NT2/D1 (cell line): ENCODE data around the gene CYB561D2.

ENCODE experiments used
- SUZ12 ChIP-seq: IDR thresholded peaks from 2 replicates; pipeline ENCODE4 v1.6.1; 2011; ENCODE audit not compliant: insufficient read length, insufficient read depth; ENCODE audit errors: extremely low read depth
- YY1 ChIP-seq: IDR thresholded peaks from 2 replicates; pipeline ENCODE4 v1.6.1; 2011; ENCODE audit not compliant: insufficient read length, insufficient read depth
- ZNF274 ChIP-seq: IDR thresholded peaks from 2 replicates; pipeline ENCODE4 v1.6.1; 2011; ENCODE audit warnings: mild to moderate bottlenecking, low read depth, low read length

GRCh38 chr3:50319894-50320625 lies 30.6 kb upstream of the CYB561D2 start:
- no peak for TF ChIP-seq ZNF274
- TF ChIP-seq YY1, result no peak
- TF ChIP-seq SUZ12, result no peak
